ENCODE data around the gene GOT1. TPM values are rescaled to one million over a fixed set of nuclear protein-coding genes. Genes with fewer than 3 reads are reported as not detected.

Gene GOT1
- polyA plus RNA-seq, 2 donors = 29.6 to 57.8 TPM

DNA sequence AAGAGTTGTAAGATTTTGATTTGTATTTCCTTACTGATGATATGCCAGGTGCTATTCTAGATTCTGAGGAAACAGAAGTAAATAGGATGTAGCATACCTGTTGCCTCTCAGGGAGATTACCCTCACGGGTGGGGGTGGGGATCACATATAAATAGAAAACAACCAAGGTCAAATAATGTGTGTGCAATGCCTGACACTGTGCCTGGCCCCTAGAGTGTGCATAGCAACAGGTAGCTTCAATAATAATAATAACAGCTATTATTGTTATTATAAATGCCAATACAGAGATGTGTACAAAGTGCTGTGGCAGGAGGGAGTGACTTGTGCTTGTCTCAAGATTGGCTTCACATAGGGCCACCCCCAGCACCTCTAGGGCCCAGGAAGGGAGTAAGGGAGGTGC, 77.2 kb downstream of the GOT1 start:
- no peak overlapping the region for H3K4me3 ChIP-seq (ENCODE audit: low read depth in 1 of 2, low read length in 2 of 2)
- H3K27ac ChIP-seq (ENCODE audit: low read depth in 2 of 2, low read length in 1 of 2) = no peak overlapping the region
- H3K27me3 ChIP-seq (ENCODE audit: control insufficient read depth in 1 of 2, insufficient read depth in 2 of 2, low read length in 2 of 2) = no peaks in the 10 kb centered on the region
- no peaks in the 10 kb centered on the region for H3K9me3 ChIP-seq (ENCODE audit: control insufficient read depth in 2 of 2, insufficient read depth in 1 of 2, low read depth in 1 of 2, low read length in 1 of 2)
- 67 to 77% methylated on average over 1 of the region's 1 CpG for WGBS, 2 donors
- no peaks in the 10 kb centered on the region for H3K4me1 ChIP-seq (ENCODE audit: control insufficient read depth in 2 of 2, insufficient read depth in 2 of 2, low read length in 1 of 2)
- H3K36me3 ChIP-seq (ENCODE audit: control insufficient read depth in 2 of 2, insufficient read depth in 2 of 2, low read length in 1 of 2) = no peaks in the 10 kb centered on the region

DNA sequence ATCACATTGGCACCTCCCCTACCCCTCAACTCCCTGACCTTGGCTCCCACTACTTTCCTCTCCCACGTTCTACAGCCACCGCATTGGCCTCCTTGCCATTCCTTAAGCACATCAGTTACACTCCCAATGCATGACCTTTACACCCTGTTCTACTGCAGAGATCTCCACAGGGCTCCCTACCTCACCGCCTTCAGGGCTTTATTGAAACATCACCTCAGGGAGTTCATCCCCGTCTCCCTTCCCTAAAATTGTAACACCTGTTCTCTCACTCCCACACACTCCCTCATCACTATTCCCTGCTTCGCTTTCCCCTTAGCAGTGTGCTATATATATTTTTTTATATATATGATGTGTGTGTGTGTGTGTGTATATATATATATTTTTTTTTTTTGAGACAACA, 82.8 kb downstream of the GOT1 start:
- Histone ChIP-seq H3K27me3 (ENCODE audit: control insufficient read depth in 1 of 2, insufficient read depth in 2 of 2, low read length in 2 of 2) (no peaks in the 10 kb centered on the region), H3K36me3 (ENCODE audit: control insufficient read depth in 2 of 2, insufficient read depth in 2 of 2, low read length in 1 of 2) (no peaks in the 10 kb centered on the region), H3K4me1 (ENCODE audit: control insufficient read depth in 2 of 2, insufficient read depth in 2 of 2, low read length in 1 of 2) (no peaks in the 10 kb centered on the region), H3K9me3 (ENCODE audit: control insufficient read depth in 2 of 2, insufficient read depth in 1 of 2, low read depth in 1 of 2, low read length in 1 of 2) (no peaks in the 10 kb centered on the region), H3K27ac (ENCODE audit: low read depth in 2 of 2, low read length in 1 of 2) (no peak overlapping the region), H3K4me3 (ENCODE audit: low read depth in 1 of 2, low read length in 2 of 2) (no peak overlapping the region)
- WGBS, 2 donors = 83 to 89% methylated on average over 5 of the region's 5 CpGs

Other genes starting within 250 kb of the GOT1 start
- 1 to 10 TPM; 2.1 to 3.5 TPM for gene HPSE2, start 194.8 kb downstream of the GOT1 start, polyA plus RNA-seq
- under 1 TPM; 0.61 to 0.81 TPM for gene CNNM1, start 101.3 kb downstream of the GOT1 start, polyA plus RNA-seq
- 1 to 10 TPM in 1 of 2 donors, under 1 TPM in 1; 0.14 to 1.1 TPM for gene NKX2-3, start 102.3 kb upstream of the GOT1 start, polyA plus RNA-seq
- gene SLC25A28, start 189.8 kb upstream of the GOT1 start, polyA plus RNA-seq = 10 to 100 TPM; 50.1 to 61.4 TPM
- gene ENTPD7, start 228.9 kb upstream of the GOT1 start, polyA plus RNA-seq = 1 to 10 TPM; 1.3 to 2.5 TPM